SIG-M5 treated with dmso at 0.1 percent for 504 hours (cell line): ENCODE results near the gene CETP.

Experiments
- DNase-seq: peaks from one replicate; lab custom pipeline; 2025; ENCODE audit not compliant: unreplicated experiment; lab: John Stamatoyannopoulos, UW

CETP gene

DNA sequence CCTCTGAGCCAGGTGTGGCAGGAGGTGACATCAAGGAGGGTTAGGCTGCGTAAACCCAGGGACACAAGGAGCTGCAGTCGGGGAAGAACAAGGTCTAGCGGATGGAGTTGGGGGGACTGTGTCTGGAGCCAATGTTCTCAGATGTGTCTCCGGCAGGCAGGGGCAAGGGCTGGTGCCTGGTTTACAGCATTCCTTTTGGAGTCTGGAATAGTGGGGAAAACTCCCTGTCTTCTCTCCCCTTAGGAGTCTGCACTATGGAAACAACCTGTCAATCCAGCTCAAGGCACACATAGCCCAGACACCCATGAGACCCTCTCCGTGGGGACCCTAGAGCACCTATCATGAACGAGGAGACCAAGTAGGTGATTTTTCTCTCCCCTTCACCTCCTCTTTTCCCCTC, 55.1 kb downstream of the CETP start:
- no peak for DNase-seq

- DNase-seq = no peak
Measured at GRCh38 chr16:57017251-57017650, 55.5 kb downstream of the CETP start.

GRCh38 chr16:57019746-57020145, 58.0 kb downstream of the CETP start:
- DNase-seq = no peak

DNA sequence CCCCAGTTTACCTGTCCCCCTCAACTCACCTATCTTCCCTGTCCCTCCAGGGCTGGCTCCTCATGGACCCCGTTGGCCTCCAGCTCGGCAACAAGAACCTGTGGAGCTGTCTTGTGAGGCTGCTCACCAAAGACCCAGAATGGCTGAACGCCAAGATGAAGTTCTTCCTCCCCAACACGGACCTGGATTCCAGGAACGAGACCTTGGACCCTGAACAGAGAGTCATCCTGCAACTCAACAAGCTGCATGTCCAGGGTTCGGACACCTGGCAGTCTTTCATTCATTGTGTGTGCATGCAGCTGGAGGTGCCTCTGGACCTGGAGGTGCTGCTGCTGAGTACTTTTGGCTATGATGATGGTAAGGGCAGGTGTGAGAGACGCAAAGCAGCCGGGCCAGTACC, 58.9 kb downstream of the CETP start:
- no peak for DNase-seq

- no peak for DNase-seq
Measured at GRCh38 chr16:57021757-57022156, 60.0 kb downstream of the CETP start.

DNA sequence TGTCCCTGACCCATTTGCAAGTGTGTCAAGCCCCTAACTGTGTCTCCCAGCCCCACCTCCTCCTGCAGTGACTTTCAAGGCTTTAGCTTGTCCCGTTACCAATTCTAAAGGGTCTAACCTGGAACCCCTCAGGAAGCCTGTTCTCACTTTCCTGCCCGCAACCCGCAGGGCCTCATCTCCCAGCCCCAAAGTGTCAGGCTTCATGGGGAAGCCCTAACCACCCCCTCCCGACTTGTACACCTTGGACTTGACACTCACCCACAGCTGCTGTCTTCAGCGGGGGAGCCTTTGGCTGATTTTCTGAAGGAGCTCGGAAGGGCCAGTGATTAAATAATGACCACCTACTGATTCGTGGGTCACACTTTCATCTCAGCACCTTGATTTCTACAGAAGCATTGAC, 60.7 kb downstream of the CETP start:
- no peak for DNase-seq

DNA sequence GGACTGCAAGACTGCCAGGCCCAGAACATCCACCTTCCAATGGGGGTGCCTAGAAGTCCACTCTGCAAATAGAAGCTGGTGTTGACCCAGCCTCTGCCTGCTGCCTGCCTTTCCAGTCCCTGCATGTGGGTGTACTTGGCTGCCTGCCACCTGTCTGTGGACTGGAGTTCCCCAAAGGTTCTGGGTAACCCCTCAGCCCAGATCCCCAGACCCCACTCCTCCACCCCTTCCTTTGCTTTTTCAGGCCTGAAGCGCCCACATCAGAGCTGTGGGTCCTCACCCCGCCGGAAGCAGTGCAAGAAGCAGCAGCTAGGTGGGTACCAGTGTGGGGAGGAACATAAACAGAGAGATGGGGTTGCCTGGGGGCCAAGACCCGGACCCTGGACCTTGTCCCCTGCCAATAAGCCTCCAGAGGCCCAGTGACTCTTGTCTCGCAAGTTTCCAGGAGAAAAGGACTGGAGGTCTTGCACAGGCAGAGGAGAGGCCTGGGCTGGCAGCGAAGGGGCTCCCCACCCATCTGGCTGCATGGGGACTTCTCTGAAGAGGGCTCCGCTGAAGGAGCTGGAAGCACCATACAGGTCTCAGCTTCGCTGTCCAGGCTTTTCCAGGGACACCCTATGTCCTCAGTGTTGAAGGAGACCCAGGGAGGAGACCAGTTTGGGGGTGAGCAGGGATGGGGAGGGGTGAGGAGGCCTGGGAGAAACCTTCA, 61.9 kb downstream of the CETP start:
- no peak for DNase-seq

- DNase-seq = no peak
Measured at GRCh38 chr16:57024894-57025680, 63.3 kb downstream of the CETP start.

DNA sequence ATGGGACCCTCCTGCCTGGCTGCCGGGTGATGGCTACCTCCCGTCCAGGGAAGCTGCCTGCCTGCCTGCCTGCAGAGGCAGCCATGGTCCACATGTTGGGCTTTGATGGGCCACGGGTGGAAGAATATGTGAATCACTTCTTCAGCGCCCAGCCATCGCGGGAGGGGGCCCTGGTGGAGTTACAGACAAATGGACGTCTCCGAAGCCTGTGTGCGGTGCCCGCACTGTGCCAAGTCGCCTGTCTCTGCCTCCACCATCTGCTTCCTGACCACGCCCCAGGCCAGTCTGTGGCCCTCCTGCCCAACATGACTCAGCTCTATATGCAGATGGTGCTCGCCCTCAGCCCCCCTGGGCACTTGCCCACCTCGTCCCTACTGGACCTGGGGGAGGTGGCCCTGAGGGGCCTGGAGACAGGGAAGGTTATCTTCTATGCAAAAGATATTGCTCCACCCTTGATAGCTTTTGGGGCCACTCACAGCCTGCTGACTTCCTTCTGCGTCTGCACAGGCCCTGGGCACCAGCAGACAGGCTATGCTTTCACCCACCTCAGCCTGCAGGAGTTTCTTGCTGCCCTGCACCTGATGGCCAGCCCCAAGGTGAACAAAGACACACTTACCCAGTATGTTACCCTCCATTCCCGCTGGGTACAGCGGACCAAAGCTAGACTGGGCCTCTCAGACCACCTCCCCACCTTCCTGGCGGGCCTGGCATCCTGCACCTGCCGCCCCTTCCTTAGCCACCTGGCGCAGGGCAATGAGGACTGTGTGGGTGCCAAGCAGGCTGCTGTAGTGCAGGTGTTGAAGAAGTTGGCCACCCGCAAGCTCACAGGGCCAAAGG, 64.4 kb downstream of the CETP start:
- no peak for DNase-seq

DNA sequence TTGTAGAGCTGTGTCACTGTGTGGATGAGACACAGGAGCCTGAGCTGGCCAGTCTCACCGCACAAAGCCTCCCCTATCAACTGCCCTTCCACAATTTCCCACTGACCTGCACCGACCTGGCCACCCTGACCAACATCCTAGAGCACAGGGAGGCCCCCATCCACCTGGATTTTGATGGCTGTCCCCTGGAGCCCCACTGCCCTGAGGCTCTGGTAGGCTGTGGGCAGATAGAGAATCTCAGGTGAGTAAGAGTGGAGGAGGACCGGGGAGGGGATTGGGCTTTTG, 65.0 kb downstream of the CETP start:
- DNase-seq = no peak

- DNase-seq = no peak
Measured at GRCh38 chr16:57027067-57027466, 65.3 kb downstream of the CETP start.

DNA sequence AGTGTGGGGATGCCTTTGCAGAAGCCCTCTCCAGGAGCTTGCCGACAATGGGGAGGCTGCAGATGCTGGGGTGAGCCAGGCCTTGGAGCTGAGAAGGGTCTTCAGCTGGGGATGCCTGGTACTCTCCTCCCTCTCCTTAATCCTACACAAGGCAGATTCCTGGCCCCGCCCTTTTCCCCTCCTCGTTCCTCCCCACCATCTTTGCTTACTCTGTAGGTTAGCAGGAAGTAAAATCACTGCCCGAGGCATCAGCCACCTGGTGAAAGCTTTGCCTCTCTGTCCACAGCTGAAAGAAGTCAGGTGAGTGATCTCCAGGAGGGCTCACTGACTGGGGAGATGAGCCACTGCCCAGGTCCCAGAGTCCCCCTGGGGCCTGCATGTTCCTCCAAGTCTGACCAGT, 66.3 kb downstream of the CETP start:
- no peak for DNase-seq

GRCh38 chr16:57029161-57030160, 67.7 kb downstream of the CETP start:
- no peak for DNase-seq

GRCh38 chr16:57030346-57030902, 68.7 kb downstream of the CETP start:
- no peak for DNase-seq

GRCh38 chr16:57031156-57031555, 69.4 kb downstream of the CETP start:
- DNase-seq = no peak

GRCh38 chr16:57032346-57032745, 70.6 kb downstream of the CETP start:
- no peak for DNase-seq

GRCh38 chr16:57032931-57033330, 71.2 kb downstream of the CETP start:
- DNase-seq = no peak
